Upper lobe of left lung (tissue), 4 donors: ENCODE measurements around the gene BEX3.

Experiments used
- EP300 ChIP-seq, 4 donors: sonication (generic); formaldehyde crosslinking; IDR thresholded peaks; one replicate each; pipeline ENCODE4 v1.5.1; 2017; ENCODE audit warnings: antibody characterized with exemption in 4 of 4, control low read depth in 2 of 4
- POLR2A ChIP-seq, 4 donors: fragments of 450-650 bp; IDR thresholded peaks; one replicate each; pipeline ENCODE4 v1.5.1; 2016 to 2017; ENCODE audit warnings: antibody characterized with exemption in 4 of 4, mild to moderate bottlenecking in 2 of 4
- TF ChIP-seq, protein P1 (sequence below), 6 experiments: fragments of 450-650 bp in 4 of 6; fragments of 200-600 bp in 2 of 6; sonication (generic) in 2 of 6; IDR thresholded peaks; one replicate each; pipeline ENCODE4 v1.5.1; 2016 to 2019; ENCODE audit warnings: antibody characterized with exemption in 6 of 6

DNA sequence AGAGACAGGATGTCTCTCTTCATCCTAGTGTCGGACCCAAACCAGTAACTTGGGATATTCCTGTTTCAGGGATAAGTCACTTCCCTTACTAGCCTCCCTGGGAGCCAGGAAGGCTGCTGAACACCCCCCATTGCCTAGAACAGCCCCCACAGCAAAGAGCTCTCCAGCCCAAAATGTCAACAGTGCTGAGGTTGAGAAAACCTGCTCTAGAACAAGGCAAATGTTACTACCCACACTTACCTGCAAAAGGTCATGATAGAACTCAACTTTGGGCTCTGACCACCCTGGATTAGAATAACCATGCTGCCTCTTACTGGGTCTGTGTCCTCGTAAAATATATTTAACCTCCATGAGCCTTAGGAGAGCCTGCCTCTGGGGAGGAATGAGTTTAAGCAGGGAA, 20.3 kb downstream of the BEX3 start:
- TF ChIP-seq, protein P1, sequence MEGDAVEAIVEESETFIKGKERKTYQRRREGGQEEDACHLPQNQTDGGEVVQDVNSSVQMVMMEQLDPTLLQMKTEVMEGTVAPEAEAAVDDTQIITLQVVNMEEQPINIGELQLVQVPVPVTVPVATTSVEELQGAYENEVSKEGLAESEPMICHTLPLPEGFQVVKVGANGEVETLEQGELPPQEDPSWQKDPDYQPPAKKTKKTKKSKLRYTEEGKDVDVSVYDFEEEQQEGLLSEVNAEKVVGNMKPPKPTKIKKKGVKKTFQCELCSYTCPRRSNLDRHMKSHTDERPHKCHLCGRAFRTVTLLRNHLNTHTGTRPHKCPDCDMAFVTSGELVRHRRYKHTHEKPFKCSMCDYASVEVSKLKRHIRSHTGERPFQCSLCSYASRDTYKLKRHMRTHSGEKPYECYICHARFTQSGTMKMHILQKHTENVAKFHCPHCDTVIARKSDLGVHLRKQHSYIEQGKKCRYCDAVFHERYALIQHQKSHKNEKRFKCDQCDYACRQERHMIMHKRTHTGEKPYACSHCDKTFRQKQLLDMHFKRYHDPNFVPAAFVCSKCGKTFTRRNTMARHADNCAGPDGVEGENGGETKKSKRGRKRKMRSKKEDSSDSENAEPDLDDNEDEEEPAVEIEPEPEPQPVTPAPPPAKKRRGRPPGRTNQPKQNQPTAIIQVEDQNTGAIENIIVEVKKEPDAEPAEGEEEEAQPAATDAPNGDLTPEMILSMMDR (IDR thresholded peaks at IDR 0.05) = no peak
- TF ChIP-seq POLR2A (IDR thresholded peaks at IDR 0.05) = no peak
- TF ChIP-seq EP300 (IDR thresholded peaks at IDR 0.05) = no peak
